K562 (cell line): ENCODE measurements around the gene GCN1. TPM values are rescaled to one million over a fixed set of nuclear protein-coding genes. Genes with fewer than 3 reads are reported as not detected.

Experiments used
- HDAC6 ChIP-seq: IDR thresholded peaks from 2 replicates; pipeline ENCODE4 v1.6.1; 2012; ENCODE audit warnings: low read depth, mild to moderate bottlenecking, control low read depth, inconsistent platforms, low read length, moderate library complexity
- NR3C1 ChIP-seq: sonication (generic); formaldehyde crosslinking; IDR thresholded peaks from 2 replicates; pipeline ENCODE4 v1.8.1; 2022; ENCODE audit warnings: missing genetic modification reagents
- TEAD4 ChIP-seq, 2 experiments: sonication (generic) in 1 of 2; formaldehyde crosslinking in 1 of 2; IDR thresholded peaks; 2 replicates each; pipeline versions ENCODE4 v1.6.1 to v1.8.0; 2012 to 2022; ENCODE audit warnings: borderline replicate concordance in 1 of 2, inconsistent platforms in 1 of 2, low read length in 1 of 2, mild to moderate bottlenecking in 1 of 2, missing genetic modification reagents in 1 of 2
- TFAM ChIP-seq: fragments of 250-450 bp; sonication (Bioruptor Pico); conservative IDR thresholded peaks from 2 replicates; pipeline ENCODE4 v1.5.0; 2021; ENCODE audit warnings: mild to moderate bottlenecking, moderate library complexity
- ZNF644 ChIP-seq: fragments of 200-800 bp; sonication (Bioruptor generic); IDR thresholded peaks from 2 replicates; pipeline ENCODE4 v1.6.1; 2016; ENCODE audit warnings: low read depth, missing genetic modification characterization, missing compliant biosample characterization
- polyA plus RNA-seq, 8 experiments: library from polyadenylated mRNA; depleted of rRNA in 4 of 8; stranded (reverse) in 5 of 8; unstranded in 3 of 8; fragments of >200 nt; fragmentation: Nextera tagmentation in 2 of 8; fragmentation: Illumina TruSeq in 1 of 8; extraction: Ambion mirVana in 2 of 8; extraction: Trizol in 1 of 8; gene quantifications; 2 replicates each; pipeline versions ENCODE4 v1.2.1 to v1.2.3, GENCODE V29; 2011 to 2014; ENCODE audit warnings: inconsistent platforms in 1 of 8, missing spikeins in 1 of 8
- total RNA-seq, 7 experiments: library from RNA; depleted of rRNA in 6 of 7; stranded (reverse); fragments of >200 nt in 6 of 7; fragmentation: Illumina TruSeq in 2 of 7; extraction: Trizol in 2 of 7; gene quantifications; 2 replicates each; pipeline versions ENCODE4 v1.2.1 to v1.2.3, GENCODE V29; 2011 to 2021; ENCODE audit warnings: low replicate concordance in 1 of 7
- TF ChIP-seq, protein P1 (sequence below), 2 experiments: fragments of 450-650 bp in 1 of 2; IDR thresholded peaks; 2 replicates each; pipeline ENCODE4 v1.6.1; 2011 to 2017; ENCODE audit warnings: low read depth in 2 of 2, antibody characterized with exemption in 1 of 2, borderline replicate concordance in 1 of 2, low read length in 1 of 2, mild to moderate bottlenecking in 1 of 2, mixed read lengths in 1 of 2; ENCODE audit not compliant: control insufficient read depth in 1 of 2
- TF ChIP-seq, protein P2 (sequence below): fragments of 250-450 bp; sonication (Bioruptor Pico); IDR thresholded peaks from 2 replicates; pipeline ENCODE4 v1.4.0; 2020

The GCN1 gene
- total and polyA plus RNA-seq, 9 of the 15 experiments (the other 6 are each of a cell fraction or from before 2014, with no cell fraction given), result 11.9 to 190 (median 51.7) TPM

DNA sequence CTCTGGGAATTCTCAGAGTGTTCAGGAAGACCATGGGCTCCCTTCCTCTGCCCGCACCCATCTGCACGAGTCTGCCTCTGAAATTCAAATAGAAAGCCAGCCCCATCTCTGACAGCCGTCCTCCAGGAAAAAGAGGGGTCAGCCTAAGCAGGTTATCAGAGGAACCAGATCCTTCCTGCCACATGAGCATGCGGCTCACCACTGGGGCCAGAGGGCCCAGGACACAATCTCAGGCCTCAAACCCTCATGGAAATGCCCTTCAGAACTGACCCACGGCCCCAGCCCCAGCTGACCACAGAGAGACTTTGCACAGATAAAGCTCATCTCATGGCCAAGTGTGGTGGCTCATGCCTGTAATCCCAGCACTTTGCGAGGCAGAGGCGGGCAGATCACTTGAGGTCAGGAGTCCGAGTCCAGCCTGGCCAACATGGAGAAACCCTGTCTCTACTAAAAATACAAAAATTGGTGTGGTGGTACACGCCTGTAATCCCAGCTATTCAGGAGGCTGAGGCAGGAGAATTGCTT is 47.8 kb upstream of the GCN1 start (continued):
- TF ChIP-seq, protein P1, sequence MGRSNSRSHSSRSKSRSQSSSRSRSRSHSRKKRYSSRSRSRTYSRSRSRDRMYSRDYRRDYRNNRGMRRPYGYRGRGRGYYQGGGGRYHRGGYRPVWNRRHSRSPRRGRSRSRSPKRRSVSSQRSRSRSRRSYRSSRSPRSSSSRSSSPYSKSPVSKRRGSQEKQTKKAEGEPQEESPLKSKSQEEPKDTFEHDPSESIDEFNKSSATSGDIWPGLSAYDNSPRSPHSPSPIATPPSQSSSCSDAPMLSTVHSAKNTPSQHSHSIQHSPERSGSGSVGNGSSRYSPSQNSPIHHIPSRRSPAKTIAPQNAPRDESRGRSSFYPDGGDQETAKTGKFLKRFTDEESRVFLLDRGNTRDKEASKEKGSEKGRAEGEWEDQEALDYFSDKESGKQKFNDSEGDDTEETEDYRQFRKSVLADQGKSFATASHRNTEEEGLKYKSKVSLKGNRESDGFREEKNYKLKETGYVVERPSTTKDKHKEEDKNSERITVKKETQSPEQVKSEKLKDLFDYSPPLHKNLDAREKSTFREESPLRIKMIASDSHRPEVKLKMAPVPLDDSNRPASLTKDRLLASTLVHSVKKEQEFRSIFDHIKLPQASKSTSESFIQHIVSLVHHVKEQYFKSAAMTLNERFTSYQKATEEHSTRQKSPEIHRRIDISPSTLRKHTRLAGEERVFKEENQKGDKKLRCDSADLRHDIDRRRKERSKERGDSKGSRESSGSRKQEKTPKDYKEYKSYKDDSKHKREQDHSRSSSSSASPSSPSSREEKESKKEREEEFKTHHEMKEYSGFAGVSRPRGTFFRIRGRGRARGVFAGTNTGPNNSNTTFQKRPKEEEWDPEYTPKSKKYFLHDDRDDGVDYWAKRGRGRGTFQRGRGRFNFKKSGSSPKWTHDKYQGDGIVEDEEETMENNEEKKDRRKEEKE (IDR thresholded peaks at IDR 0.05; ENCODE audit: borderline replicate concordance in 1 of 2, control insufficient read depth in 1 of 2, low read depth in 2 of 2, low read length in 1 of 2), result peak in 1 of 2 experiments; percentile 53; a peak in 1 of 4 replicates
- TF ChIP-seq HDAC6 (no peak), NR3C1 (CRISPR knock-in tag) (no peak), TFAM (CRISPR knock-in tag) (no peak), TEAD4 (IDR thresholded peaks at IDR 0.05; ENCODE audit: low read length) (peak; percentile 96), TEAD4 (CRISPR knock-in tag; IDR thresholded peaks at IDR 0.05; ENCODE audit: borderline replicate concordance) (no peak; the same call in 1 of the 2 replicates), ZNF644 (tag) (peak; percentile 84; the same call in 1 of the 2 replicates)
- TF ChIP-seq, protein P2, sequence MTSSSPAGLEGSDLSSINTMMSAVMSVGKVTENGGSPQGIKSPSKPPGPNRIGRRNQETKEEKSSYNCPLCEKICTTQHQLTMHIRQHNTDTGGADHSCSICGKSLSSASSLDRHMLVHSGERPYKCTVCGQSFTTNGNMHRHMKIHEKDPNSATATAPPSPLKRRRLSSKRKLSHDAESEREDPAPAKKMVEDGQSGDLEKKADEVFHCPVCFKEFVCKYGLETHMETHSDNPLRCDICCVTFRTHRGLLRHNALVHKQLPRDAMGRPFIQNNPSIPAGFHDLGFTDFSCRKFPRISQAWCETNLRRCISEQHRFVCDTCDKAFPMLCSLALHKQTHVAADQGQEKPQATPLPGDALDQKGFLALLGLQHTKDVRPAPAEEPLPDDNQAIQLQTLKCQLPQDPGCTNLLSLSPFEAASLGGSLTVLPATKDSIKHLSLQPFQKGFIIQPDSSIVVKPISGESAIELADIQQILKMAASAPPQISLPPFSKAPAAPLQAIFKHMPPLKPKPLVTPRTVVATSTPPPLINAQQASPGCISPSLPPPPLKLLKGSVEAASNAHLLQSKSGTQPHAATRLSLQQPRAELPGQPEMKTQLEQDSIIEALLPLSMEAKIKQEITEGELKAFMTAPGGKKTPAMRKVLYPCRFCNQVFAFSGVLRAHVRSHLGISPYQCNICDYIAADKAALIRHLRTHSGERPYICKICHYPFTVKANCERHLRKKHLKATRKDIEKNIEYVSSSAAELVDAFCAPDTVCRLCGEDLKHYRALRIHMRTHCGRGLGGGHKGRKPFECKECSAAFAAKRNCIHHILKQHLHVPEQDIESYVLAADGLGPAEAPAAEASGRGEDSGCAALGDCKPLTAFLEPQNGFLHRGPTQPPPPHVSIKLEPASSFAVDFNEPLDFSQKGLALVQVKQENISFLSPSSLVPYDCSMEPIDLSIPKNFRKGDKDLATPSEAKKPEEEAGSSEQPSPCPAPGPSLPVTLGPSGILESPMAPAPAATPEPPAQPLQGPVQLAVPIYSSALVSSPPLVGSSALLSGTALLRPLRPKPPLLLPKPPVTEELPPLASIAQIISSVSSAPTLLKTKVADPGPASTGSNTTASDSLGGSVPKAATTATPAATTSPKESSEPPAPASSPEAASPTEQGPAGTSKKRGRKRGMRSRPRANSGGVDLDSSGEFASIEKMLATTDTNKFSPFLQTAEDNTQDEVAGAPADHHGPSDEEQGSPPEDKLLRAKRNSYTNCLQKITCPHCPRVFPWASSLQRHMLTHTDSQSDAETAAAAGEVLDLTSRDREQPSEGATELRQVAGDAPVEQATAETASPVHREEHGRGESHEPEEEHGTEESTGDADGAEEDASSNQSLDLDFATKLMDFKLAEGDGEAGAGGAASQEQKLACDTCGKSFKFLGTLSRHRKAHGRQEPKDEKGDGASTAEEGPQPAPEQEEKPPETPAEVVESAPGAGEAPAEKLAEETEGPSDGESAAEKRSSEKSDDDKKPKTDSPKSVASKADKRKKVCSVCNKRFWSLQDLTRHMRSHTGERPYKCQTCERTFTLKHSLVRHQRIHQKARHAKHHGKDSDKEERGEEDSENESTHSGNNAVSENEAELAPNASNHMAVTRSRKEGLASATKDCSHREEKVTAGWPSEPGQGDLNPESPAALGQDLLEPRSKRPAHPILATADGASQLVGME, result no peak
